HepG2 (cell line): ENCODE data around the gene GLI3. TPM values are rescaled to one million over a fixed set of nuclear protein-coding genes. Genes with fewer than 3 reads are reported as not detected.

ENCODE experiments used
- ATAC-seq: fragments of 200-7000 bp; cut with Tn5 transposase; 3 replicates; pipeline ENCODE4 v1.9.1; 2020; ENCODE audit warnings: mild to moderate bottlenecking, moderate library complexity
- BruUV-seq: library from RNA; stranded (reverse); fragments of 400-500 nt; replicated peaks from 2 replicates; lab custom pipeline; 2021; lab: Mats Ljungman, UMichigan
- CTCF ChIA-PET: fragments of 300-600 bp; formaldehyde crosslinking; extraction: SDS; loops from one replicate; lab custom pipeline; 2021; ENCODE audit warnings: low total read pairs, inconsistent platforms, low intra/inter-chr PET ratio; lab: Yijun Ruan, JAX
- POLR2A ChIA-PET: fragments of 350-600 bp; sonication (Branson Sonifier 250); formaldehyde crosslinking; loops from one replicate; lab custom pipeline; 2020; ENCODE audit warnings: antibody characterized with exemption, inconsistent platforms; lab: Yijun Ruan, JAX
- DNase-seq: peaks from one replicate; pipeline ENCODE4 v3.0.0-alpha.2; 2015; ENCODE audit warnings: low spot score
- FAIRE-seq: peaks from 3 replicates; lab custom pipeline; 2011; peaks lifted over from hg19 to GRCh38; lab: Jason Lieb, UNC
- H2AFZ ChIP-seq: one replicate; pipeline ENCODE4 v1.6.1; 2011; ENCODE audit warnings: low read length, inconsistent platforms
- H3K27ac ChIP-seq: fragments of 300-600 bp; 3 replicates; pipeline ENCODE4 v1.8.0; 2011; ENCODE audit warnings: mixed run types, mild to moderate bottlenecking, mixed read lengths, low read length, inconsistent platforms; ENCODE audit not compliant: insufficient read depth; ENCODE audit errors: extremely low read length
- H3K27me3 ChIP-seq, 2 experiments: fragments of 200-600 bp in 1 of 2; 2 replicates in 1 of 2; 3 replicates in 1 of 2; pipeline versions ENCODE4 v1.6.0 to v1.8.0; 2011; ENCODE audit warnings: low read length in 2 of 2, mild to moderate bottlenecking in 2 of 2, moderate library complexity in 2 of 2, inconsistent platforms in 1 of 2; ENCODE audit not compliant: insufficient read depth in 2 of 2, control insufficient read depth in 1 of 2
- H3K36me3 ChIP-seq, 2 experiments: fragments of 200-600 bp in 1 of 2; replicated peaks in 1 of 2; 2 replicates in 1 of 2; 3 replicates in 1 of 2; pipeline versions ENCODE4 v1.5.1 to v1.8.0; 2011; ENCODE audit warnings: low read length in 2 of 2, inconsistent platforms in 1 of 2; ENCODE audit not compliant: insufficient read depth in 2 of 2, control insufficient read depth in 1 of 2
- H3K4me1 ChIP-seq: 2 replicates; pipeline ENCODE4 v1.5.1; 2012; ENCODE audit warnings: low read length, inconsistent platforms; ENCODE audit not compliant: insufficient read depth
- H3K4me2 ChIP-seq: 2 replicates; pipeline ENCODE4 v1.6.0; 2011; ENCODE audit warnings: low read depth, low read length, inconsistent platforms
- H3K4me3 ChIP-seq, 3 experiments: fragments of 200-600 bp in 1 of 3; sonication (generic), shearing (Covaris generic) in 1 of 3; replicated peaks in 1 of 3; 2 replicates each; pipeline ENCODE4 v1.5.1; 2011 to 2016; ENCODE audit warnings: low read length in 3 of 3, inconsistent platforms in 2 of 3, low read depth in 2 of 3, mild to moderate bottlenecking in 2 of 3, control low read depth in 1 of 3, mixed read lengths in 1 of 3; ENCODE audit not compliant: insufficient read depth in 1 of 3
- H3K79me2 ChIP-seq: one replicate; pipeline ENCODE4 v1.6.1; 2011; ENCODE audit warnings: low read length, inconsistent platforms; ENCODE audit not compliant: insufficient read depth
- H3K9ac ChIP-seq: 2 replicates; pipeline ENCODE4 v1.6.0; 2011; ENCODE audit warnings: mild to moderate bottlenecking, low read depth, low read length, inconsistent platforms; ENCODE audit not compliant: insufficient read depth
- H3K9me3 ChIP-seq: 2 replicates; pipeline ENCODE4 v1.5.1; 2012; ENCODE audit warnings: mild to moderate bottlenecking, low read length
- H4K20me1 ChIP-seq: 2 replicates; pipeline ENCODE4 v1.6.0; 2011; ENCODE audit warnings: inconsistent platforms, mild to moderate bottlenecking, low read length, moderate library complexity; ENCODE audit not compliant: insufficient read depth
- CCAR2 ChIP-seq: fragments of 200-400 bp; formaldehyde crosslinking; optimal IDR thresholded peaks from 2 replicates; pipeline ENCODE3; 2018; ENCODE audit warnings: low read depth, mild to moderate bottlenecking, low read length, moderate library complexity
- DNMT3B ChIP-seq: conservative IDR thresholded peaks from 2 replicates; pipeline ENCODE4 v1.6.1; 2016; ENCODE audit warnings: missing biosample characterization, control low read depth
- HOXA3 ChIP-seq: sonication (generic); formaldehyde crosslinking; IDR thresholded peaks from 2 replicates; pipeline ENCODE4 v1.5.0; 2020; ENCODE audit warnings: missing genetic modification reagents
- MBNL3 ChIP-seq: fragments of 250-450 bp; sonication (Bioruptor Pico); conservative IDR thresholded peaks from 2 replicates; pipeline ENCODE4 v1.8.0; 2022; ENCODE audit warnings: mild to moderate bottlenecking, inconsistent platforms
- NONO ChIP-seq, 2 experiments: fragments of 450-650 bp in 1 of 2; sonication (generic) in 1 of 2; formaldehyde crosslinking in 1 of 2; IDR thresholded peaks in 1 of 2; conservative IDR thresholded peaks in 1 of 2; 2 replicates each; pipeline versions ENCODE4 v1.6.1 to v1.8.0; 2017 to 2022; ENCODE audit warnings: mild to moderate bottlenecking in 1 of 2, missing genetic modification reagents in 1 of 2, moderate library complexity in 1 of 2
- RFX1 ChIP-seq: fragments of 450-650 bp; IDR thresholded peaks from 2 replicates; pipeline ENCODE4 v1.6.1; 2017
- SETDB1 ChIP-seq: sonication (generic); formaldehyde crosslinking; IDR thresholded peaks from 2 replicates; pipeline ENCODE4 v1.5.1; 2020; ENCODE audit warnings: missing genetic modification reagents, mild to moderate bottlenecking, borderline replicate concordance
- ZBTB20 ChIP-seq: sonication (generic); formaldehyde crosslinking; IDR thresholded peaks from 2 replicates; pipeline ENCODE4 v1.8.1; 2023; ENCODE audit warnings: missing genetic modification reagents, low read depth, mild to moderate bottlenecking, borderline replicate concordance
- ZKSCAN8 ChIP-seq: IDR thresholded peaks from 2 replicates; pipeline ENCODE4 v1.6.1; 2016; ENCODE audit warnings: borderline replicate concordance, missing genetic modification reagents, missing compliant biosample characterization
- ZNF350 ChIP-seq: sonication (generic); formaldehyde crosslinking; IDR thresholded peaks from 2 replicates; pipeline ENCODE4 v1.4.0; 2020; ENCODE audit warnings: mild to moderate bottlenecking, low read depth, missing genetic modification reagents, borderline replicate concordance
- ZNF501 ChIP-seq: sonication (generic); formaldehyde crosslinking; IDR thresholded peaks from 2 replicates; pipeline ENCODE4 v1.5.1; 2020; ENCODE audit warnings: mild to moderate bottlenecking, moderate library complexity, missing genetic modification reagents
- ZNF577 ChIP-seq: sonication (generic); formaldehyde crosslinking; IDR thresholded peaks from 2 replicates; pipeline ENCODE4 v1.4.0; 2020; ENCODE audit warnings: mild to moderate bottlenecking, low read depth, missing genetic modification reagents, borderline replicate concordance
- ZNF761 ChIP-seq: sonication (generic); formaldehyde crosslinking; conservative IDR thresholded peaks from 2 replicates; pipeline ENCODE4 v1.4.0; 2020; ENCODE audit warnings: mild to moderate bottlenecking, missing genetic modification reagents
- WGBS: methylation state at CpG from one replicate; pipeline ENCODE4 v1.1.6; 2017; ENCODE audit warnings: low lambda C conversion rate; 5-methylcytosine and 5-hydroxymethylcytosine counted together
- in situ Hi-C: cut with HindIII; loops from 2 replicates; pipeline ENCODE4 v1.10.0; 2017; ENCODE audit warnings: low pct_unique_long_range_greater_than_20kb; ENCODE audit not compliant: extremely low pct_ligation_motif_present
- intact Hi-C: fragments of 100-400 bp; cut with micrococcal nuclease; formaldehyde crosslinking; loops from one replicate; pipeline ENCODE4 v1.10.0; 2022; ENCODE audit not compliant: unreplicated experiment
- polyA plus RNA-seq, 8 experiments: library from polyadenylated mRNA; depleted of rRNA in 3 of 8; stranded (reverse) in 7 of 8; unstranded in 1 of 8; fragments of >200 nt; fragmentation: Illumina TruSeq in 4 of 8; extraction: Trizol in 4 of 8; gene quantifications; 2 replicates each; pipeline versions ENCODE4 v1.2.1 to v1.2.3, GENCODE V29; 2011 to 2016; ENCODE audit warnings: low read depth in 4 of 8, missing spikeins in 1 of 8, mixed read lengths in 1 of 8; ENCODE audit not compliant: insufficient read depth in 1 of 8
- total RNA-seq, 5 experiments: library from RNA; depleted of rRNA; stranded (reverse); fragments of >200 nt; fragmentation: Illumina TruSeq; extraction: Trizol; gene quantifications; 2 replicates each; pipeline ENCODE4 v1.2.3, GENCODE V29; 2016; ENCODE audit warnings: low read depth in 1 of 5
- TF ChIP-seq, protein P1 (sequence below): sonication (generic); formaldehyde crosslinking; IDR thresholded peaks from 2 replicates; pipeline ENCODE4 v1.4.0; 2020; ENCODE audit warnings: missing genetic modification reagents, mild to moderate bottlenecking, borderline replicate concordance

Gene GLI3
- total and polyA plus RNA-seq, 2 of the 13 experiments (the other 11 are each of a cell fraction or from before 2014, with no cell fraction given): not detected

DNA sequence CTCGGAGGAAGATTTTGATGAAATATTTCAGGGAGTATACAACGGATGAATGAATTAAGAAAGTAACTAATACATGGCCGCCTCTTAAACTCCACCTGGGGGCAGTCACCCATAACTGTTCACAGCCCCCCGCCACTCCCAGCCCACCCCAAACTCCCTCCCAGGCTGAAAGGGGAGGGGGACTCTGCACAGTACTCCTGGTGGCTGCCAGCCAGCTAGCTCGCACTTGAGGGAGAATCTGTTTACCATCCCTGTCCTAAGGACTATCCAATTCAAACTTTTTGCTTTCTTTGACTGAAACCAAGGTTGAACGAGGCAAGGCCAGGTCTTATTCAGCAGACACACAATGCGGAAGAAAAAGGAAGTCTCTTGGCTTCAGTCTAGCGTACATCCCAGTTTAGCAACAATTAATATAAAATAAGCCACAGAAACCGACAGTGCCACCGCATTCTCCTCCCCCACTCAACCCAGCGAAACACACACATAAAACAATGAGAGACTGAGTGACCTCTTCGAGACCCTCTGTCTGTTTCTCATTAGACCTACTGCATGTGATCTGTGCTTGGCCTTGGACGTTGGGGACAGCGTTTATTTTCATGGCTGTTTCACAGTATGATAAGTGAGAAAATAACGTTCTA, 219.5 kb downstream of the GLI3 start:
- in situ Hi-C loops: no loop called here
- H3K9ac ChIP-seq: no peak overlapping the region
- TF ChIP-seq ZNF350 (no peak), SETDB1 (no peak), ZKSCAN8 (CRISPR knock-in tag) (no peak), DNMT3B (CRISPR knock-in tag) (no peak), ZNF761 (CRISPR knock-in tag) (no peak), CCAR2 (no peak), RFX1 (no peak), ZNF577 (CRISPR knock-in tag) (no peak), ZNF501 (no peak), HOXA3 (CRISPR knock-in tag) (no peak), NONO (IDR thresholded peaks at IDR 0.05) (no peak), NONO (CRISPR knock-in tag; conservative IDR thresholded peaks at IDR 0.05) (no peak), MBNL3 (CRISPR knock-in tag) (no peak), ZBTB20 (CRISPR knock-in tag) (no peak)
- TF ChIP-seq, protein P1, sequence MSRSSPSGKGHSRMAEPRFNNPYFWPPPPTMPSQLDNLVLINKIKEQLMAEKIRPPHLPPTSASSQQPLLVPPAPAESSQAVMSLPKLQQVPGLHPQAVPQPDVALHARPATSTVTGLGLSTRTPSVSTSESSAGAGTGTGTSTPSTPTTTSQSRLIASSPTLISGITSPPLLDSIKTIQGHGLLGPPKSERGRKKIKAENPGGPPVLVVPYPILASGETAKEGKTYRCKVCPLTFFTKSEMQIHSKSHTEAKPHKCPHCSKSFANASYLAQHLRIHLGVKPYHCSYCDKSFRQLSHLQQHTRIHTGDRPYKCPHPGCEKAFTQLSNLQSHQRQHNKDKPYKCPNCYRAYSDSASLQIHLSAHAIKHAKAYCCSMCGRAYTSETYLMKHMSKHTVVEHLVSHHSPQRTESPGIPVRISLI: no peak
- TF ChIP-seq, all 625 proteins: peak for 0
- WGBS: 36% methylated on average over 14 of the region's 15 CpGs
- Histone ChIP-seq H3K79me2 (no peaks in the 10 kb centered on the region), H3K36me3 (no peaks in the 10 kb centered on the region), H4K20me1 (no peaks in the 10 kb centered on the region), H3K4me3 (no peak overlapping the region), H3K27me3 (peaks cover 0 to 13% of the 10 kb centered on the region in 2 experiments; a peak in 3 of 5 replicates), H3K9me3 (peaks cover 6% of the 10 kb centered on the region), H3K4me1 (no peaks in the 10 kb centered on the region), H2AFZ (no peak overlapping the region), H3K27ac (no peak overlapping the region), H3K4me2 (no peak overlapping the region)
- POLR2A ChIA-PET: no interaction called here
- DNase-seq (no peak), ATAC-seq (no peak), FAIRE-seq (no peak)
- no TSS peak for BruUV-seq
- intact Hi-C loops: loop anchor here (5.0 kb wide), 1 partner anchor 130 kb away; no protein-coding TSS in a partner anchor
- CTCF ChIA-PET: no interaction called here
